Neural cell (in vitro differentiated cells): ENCODE measurements around the gene FAM228B. TPM values are rescaled to one million over a fixed set of nuclear protein-coding genes. Genes with fewer than 3 reads are reported as not detected.
"Not testable (repeated sequence)": the region's sequence is repeated elsewhere in the genome, so short reads cannot be mapped to it uniquely, and the experiment has no call there.

Source experiments
- H2AFZ ChIP-seq: fragments of 200-600, 300-800 bp; sonication (generic), shearing (Covaris generic); 2 replicates; pipeline ENCODE4 v1.6.0; 2014; ENCODE audit warnings: low read depth, mild to moderate bottlenecking, antibody characterized with exemption, low read length, moderate library complexity
- H3F3A ChIP-seq: fragments of 200-600 bp; shearing (Covaris generic); 2 replicates; pipeline ENCODE4 v1.6.1; 2016; ENCODE audit warnings: mild to moderate bottlenecking, moderate library complexity, mixed read lengths, antibody characterized with exemption, low read length; ENCODE audit not compliant: insufficient read depth, poor library complexity, severe bottlenecking
- H3K27ac ChIP-seq: fragments of 200-600, 300-800 bp; sonication (generic), shearing (Covaris generic); 2 replicates; pipeline ENCODE4 v1.5.1; 2014; ENCODE audit warnings: mild to moderate bottlenecking, low read length, moderate library complexity
- H3K27me3 ChIP-seq: fragments of 300-800, 200-600 bp; sonication (generic), shearing (Covaris generic); 2 replicates; pipeline ENCODE4 v1.6.0; 2014; ENCODE audit warnings: mild to moderate bottlenecking, low read depth, low read length, moderate library complexity; ENCODE audit not compliant: insufficient read depth
- H3K36me3 ChIP-seq: fragments of 300-800, 200-600 bp; sonication (generic), shearing (Covaris generic); 2 replicates; pipeline ENCODE4 v1.5.1; 2014; ENCODE audit warnings: mild to moderate bottlenecking, antibody characterized with exemption, low read length, moderate library complexity; ENCODE audit not compliant: insufficient read depth
- H3K4me2 ChIP-seq: fragments of 300-800, 200-600 bp; sonication (generic), shearing (Covaris generic); 2 replicates; pipeline ENCODE4 v1.6.0; 2014; ENCODE audit warnings: mild to moderate bottlenecking, low read length
- H3K4me3 ChIP-seq: fragments of 300-800, 200-600 bp; sonication (generic), shearing (Covaris generic); 2 replicates; pipeline ENCODE4 v1.5.1; 2014; ENCODE audit warnings: mild to moderate bottlenecking, low read length, moderate library complexity
- H3K79me2 ChIP-seq: fragments of 200-600 bp; shearing (Covaris generic); replicated peaks from 2 replicates; pipeline ENCODE4 v1.6.0; 2014; ENCODE audit warnings: mild to moderate bottlenecking, low read length, moderate library complexity; ENCODE audit not compliant: insufficient read depth
- H3K9ac ChIP-seq: fragments of 300-800, 200-600 bp; sonication (generic), shearing (Covaris generic); 2 replicates; pipeline ENCODE4 v1.6.1; 2016; ENCODE audit warnings: mild to moderate bottlenecking, low read length, mixed read lengths
- H3K9me2 ChIP-seq: fragments of 200-600 bp; shearing (Covaris generic); 2 replicates; pipeline ENCODE4 v1.6.1; 2016; ENCODE audit warnings: mild to moderate bottlenecking, low read length, mixed read lengths; ENCODE audit not compliant: insufficient read depth
- H3K9me3 ChIP-seq: fragments of 200-600, 300-800 bp; sonication (generic), shearing (Covaris generic); 2 replicates; pipeline ENCODE4 v1.6.1; 2016; ENCODE audit warnings: mild to moderate bottlenecking, mixed run types, low read length, moderate library complexity, mixed read lengths
- H4K20me1 ChIP-seq: fragments of 200-600 bp; shearing (Covaris generic); 2 replicates; pipeline ENCODE4 v1.6.1; 2016; ENCODE audit warnings: mild to moderate bottlenecking, mixed run types; ENCODE audit not compliant: insufficient read depth
- EP300 ChIP-seq: fragments of 450-650 bp; conservative IDR thresholded peaks from 2 replicates; pipeline ENCODE4 v1.6.1; 2014; ENCODE audit warnings: antibody characterized with exemption, mild to moderate bottlenecking, moderate library complexity; ENCODE audit not compliant: poor library complexity, severe bottlenecking
- EZH2 ChIP-seq: fragments of 200-600, 300-800 bp; shearing (Covaris generic), sonication (generic); IDR thresholded peaks from 2 replicates; pipeline ENCODE4 v1.6.1; 2014; ENCODE audit warnings: antibody characterized with exemption, low read length, borderline replicate concordance, mild to moderate bottlenecking; ENCODE audit not compliant: insufficient read depth, poor library complexity, severe bottlenecking
- MXI1 ChIP-seq: fragments of 450-650 bp; conservative IDR thresholded peaks from 2 replicates; pipeline ENCODE4 v1.6.1; 2014; ENCODE audit warnings: antibody characterized with exemption, mild to moderate bottlenecking; ENCODE audit not compliant: poor library complexity, severe bottlenecking
- POLR2AphosphoS5 ChIP-seq: IDR thresholded peaks from 2 replicates; pipeline ENCODE4 v1.6.1; 2012
- RAD21 ChIP-seq: fragments of 450-650 bp; conservative IDR thresholded peaks from 2 replicates; pipeline ENCODE4 v1.6.1; 2014; ENCODE audit warnings: antibody characterized with exemption, mild to moderate bottlenecking, moderate library complexity
- SMC3 ChIP-seq: fragments of 450-650 bp; conservative IDR thresholded peaks from 2 replicates; pipeline ENCODE4 v1.6.1; 2014; ENCODE audit warnings: antibody characterized with exemption, mild to moderate bottlenecking, moderate library complexity; ENCODE audit not compliant: poor library complexity
- TAF1 ChIP-seq: IDR thresholded peaks from 2 replicates; pipeline ENCODE4 v1.6.1; 2012; ENCODE audit warnings: low read depth
- polyA plus RNA-seq: library from polyadenylated mRNA; depleted of rRNA; stranded (reverse); fragments of >200 nt; gene quantifications from 2 replicates; pipeline ENCODE4 v1.2.3, GENCODE V29; 2014
- TF ChIP-seq, protein P1 (sequence below): fragments of 450-650 bp; IDR thresholded peaks from 2 replicates; pipeline ENCODE4 v1.5.1; 2014; ENCODE audit warnings: antibody characterized with exemption, mild to moderate bottlenecking, moderate library complexity; ENCODE audit not compliant: poor library complexity, severe bottlenecking
- TF ChIP-seq, protein P2 (sequence below): IDR thresholded peaks from 2 replicates; pipeline ENCODE4 v1.6.1; 2012; ENCODE audit warnings: borderline replicate concordance

The FAM228B gene
- polyA plus RNA-seq, 1 donor from 2014 or later = 22.0 TPM

DNA sequence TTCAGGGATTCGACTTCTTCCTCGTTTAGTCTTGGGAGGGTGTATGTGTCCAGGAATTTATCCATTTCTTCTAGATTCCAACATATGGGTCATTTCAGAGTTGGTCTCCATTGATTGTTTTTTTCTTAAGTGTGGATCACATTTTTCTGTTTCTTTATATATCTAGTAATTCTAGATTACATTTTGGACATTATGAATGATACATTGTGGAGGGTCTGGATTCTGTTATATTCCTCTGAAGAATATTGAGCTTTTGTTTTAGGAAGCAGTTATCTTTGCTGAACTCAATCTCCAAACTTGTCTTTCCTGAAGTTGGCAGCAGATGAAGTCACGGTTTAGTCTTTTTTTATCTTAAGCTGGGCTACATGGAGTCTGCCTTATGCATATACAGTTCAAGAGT lies 9.3 kb downstream of the FAM228B start:
- Histone ChIP-seq H3K4me2 (no peak overlapping the region), H3K4me3 (no peak overlapping the region), H3K27ac (no peak overlapping the region), H3K9me3 (peaks cover 4% of the 10 kb centered on the region), H3F3A (no peaks in the 10 kb centered on the region), H2AFZ (no peak overlapping the region), H3K27me3 (no peaks in the 10 kb centered on the region), H3K9ac (no peak overlapping the region), H3K9me2 (no peaks in the 10 kb centered on the region), H3K36me3 (no peaks in the 10 kb centered on the region), H4K20me1 (no peaks in the 10 kb centered on the region), H3K79me2 (no peaks in the 10 kb centered on the region)
- TF ChIP-seq MXI1 (no peak), EP300 (no peak), RAD21 (no peak), POLR2AphosphoS5 (no peak), EZH2 (no peak), TAF1 (no peak), SMC3 (no peak)
- TF ChIP-seq, protein P1, sequence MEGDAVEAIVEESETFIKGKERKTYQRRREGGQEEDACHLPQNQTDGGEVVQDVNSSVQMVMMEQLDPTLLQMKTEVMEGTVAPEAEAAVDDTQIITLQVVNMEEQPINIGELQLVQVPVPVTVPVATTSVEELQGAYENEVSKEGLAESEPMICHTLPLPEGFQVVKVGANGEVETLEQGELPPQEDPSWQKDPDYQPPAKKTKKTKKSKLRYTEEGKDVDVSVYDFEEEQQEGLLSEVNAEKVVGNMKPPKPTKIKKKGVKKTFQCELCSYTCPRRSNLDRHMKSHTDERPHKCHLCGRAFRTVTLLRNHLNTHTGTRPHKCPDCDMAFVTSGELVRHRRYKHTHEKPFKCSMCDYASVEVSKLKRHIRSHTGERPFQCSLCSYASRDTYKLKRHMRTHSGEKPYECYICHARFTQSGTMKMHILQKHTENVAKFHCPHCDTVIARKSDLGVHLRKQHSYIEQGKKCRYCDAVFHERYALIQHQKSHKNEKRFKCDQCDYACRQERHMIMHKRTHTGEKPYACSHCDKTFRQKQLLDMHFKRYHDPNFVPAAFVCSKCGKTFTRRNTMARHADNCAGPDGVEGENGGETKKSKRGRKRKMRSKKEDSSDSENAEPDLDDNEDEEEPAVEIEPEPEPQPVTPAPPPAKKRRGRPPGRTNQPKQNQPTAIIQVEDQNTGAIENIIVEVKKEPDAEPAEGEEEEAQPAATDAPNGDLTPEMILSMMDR = no peak
- TF ChIP-seq, protein P2, sequence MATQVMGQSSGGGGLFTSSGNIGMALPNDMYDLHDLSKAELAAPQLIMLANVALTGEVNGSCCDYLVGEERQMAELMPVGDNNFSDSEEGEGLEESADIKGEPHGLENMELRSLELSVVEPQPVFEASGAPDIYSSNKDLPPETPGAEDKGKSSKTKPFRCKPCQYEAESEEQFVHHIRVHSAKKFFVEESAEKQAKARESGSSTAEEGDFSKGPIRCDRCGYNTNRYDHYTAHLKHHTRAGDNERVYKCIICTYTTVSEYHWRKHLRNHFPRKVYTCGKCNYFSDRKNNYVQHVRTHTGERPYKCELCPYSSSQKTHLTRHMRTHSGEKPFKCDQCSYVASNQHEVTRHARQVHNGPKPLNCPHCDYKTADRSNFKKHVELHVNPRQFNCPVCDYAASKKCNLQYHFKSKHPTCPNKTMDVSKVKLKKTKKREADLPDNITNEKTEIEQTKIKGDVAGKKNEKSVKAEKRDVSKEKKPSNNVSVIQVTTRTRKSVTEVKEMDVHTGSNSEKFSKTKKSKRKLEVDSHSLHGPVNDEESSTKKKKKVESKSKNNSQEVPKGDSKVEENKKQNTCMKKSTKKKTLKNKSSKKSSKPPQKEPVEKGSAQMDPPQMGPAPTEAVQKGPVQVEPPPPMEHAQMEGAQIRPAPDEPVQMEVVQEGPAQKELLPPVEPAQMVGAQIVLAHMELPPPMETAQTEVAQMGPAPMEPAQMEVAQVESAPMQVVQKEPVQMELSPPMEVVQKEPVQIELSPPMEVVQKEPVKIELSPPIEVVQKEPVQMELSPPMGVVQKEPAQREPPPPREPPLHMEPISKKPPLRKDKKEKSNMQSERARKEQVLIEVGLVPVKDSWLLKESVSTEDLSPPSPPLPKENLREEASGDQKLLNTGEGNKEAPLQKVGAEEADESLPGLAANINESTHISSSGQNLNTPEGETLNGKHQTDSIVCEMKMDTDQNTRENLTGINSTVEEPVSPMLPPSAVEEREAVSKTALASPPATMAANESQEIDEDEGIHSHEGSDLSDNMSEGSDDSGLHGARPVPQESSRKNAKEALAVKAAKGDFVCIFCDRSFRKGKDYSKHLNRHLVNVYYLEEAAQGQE = no peak

DNA sequence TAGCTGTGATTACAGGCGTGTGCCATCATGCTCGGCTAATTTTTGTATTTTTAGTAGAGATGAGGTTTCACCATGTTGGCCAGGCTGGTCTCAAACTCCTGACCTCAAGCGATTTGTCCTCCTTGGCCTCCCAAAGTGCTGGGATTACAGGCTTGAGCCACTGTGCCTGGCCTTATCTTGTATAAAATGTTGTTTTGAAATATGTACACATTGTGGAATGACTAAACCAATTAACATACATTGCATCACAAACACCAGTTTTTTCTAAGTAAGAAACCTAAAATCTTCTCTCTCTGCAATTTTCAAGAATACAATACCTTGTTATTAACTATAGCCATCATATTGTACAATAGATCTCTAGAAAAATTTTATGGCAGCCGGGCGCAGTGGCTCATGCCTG lies 17.0 kb downstream of the FAM228B start:
- H3K4me2 ChIP-seq = not testable (repeated sequence)

DNA sequence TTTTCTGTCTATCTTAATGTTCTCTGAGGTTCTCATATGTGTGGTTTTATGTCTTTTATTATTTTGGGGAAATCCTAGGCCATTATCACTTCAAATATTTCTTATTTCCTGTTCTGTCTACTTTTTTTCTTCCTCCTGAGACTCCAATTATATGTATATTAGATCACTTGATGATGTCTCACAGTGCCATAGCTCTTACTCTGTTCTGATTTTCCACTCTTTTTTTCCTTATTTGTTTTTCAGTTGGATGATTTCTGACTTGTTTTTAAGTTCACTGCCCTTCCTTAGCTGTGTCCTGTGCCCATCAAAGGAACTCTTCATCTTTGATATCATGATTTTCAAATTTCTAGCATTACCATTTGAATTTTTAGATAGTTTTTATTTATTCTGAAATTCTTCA lies 24.1 kb downstream of the FAM228B start:
- no peaks in the 10 kb centered on the region for H3K9me3 ChIP-seq
- H3K27ac ChIP-seq = no peak overlapping the region
- peaks cover 9% of the 10 kb centered on the region for H3K36me3 ChIP-seq
- H3K27me3 ChIP-seq = no peaks in the 10 kb centered on the region
- H4K20me1 ChIP-seq = no peaks in the 10 kb centered on the region
- no peaks in the 10 kb centered on the region for H3K79me2 ChIP-seq
- H3K4me3 ChIP-seq = no peak overlapping the region
- H3K9ac ChIP-seq = no peak overlapping the region
- no peak overlapping the region for H3K4me2 ChIP-seq
- H2AFZ ChIP-seq = no peak overlapping the region
- H3F3A ChIP-seq = no peaks in the 10 kb centered on the region
- TF ChIP-seq, protein P1 = no peak
- no peaks in the 10 kb centered on the region for H3K9me2 ChIP-seq

More for the DNA sequence above, 17.0 kb downstream of the FAM228B start:
- H2AFZ ChIP-seq, H3K36me3 ChIP-seq, H3K27me3 ChIP-seq, H3K27ac ChIP-seq, H4K20me1 ChIP-seq, H3K9me2 ChIP-seq, H3K4me3 ChIP-seq, H3K79me2 ChIP-seq, H3K9me3 ChIP-seq, H3K9ac ChIP-seq, H3F3A ChIP-seq: not testable (repeated sequence)
